ENCODE data around the gene PYGL.

The PYGL gene

DNA sequence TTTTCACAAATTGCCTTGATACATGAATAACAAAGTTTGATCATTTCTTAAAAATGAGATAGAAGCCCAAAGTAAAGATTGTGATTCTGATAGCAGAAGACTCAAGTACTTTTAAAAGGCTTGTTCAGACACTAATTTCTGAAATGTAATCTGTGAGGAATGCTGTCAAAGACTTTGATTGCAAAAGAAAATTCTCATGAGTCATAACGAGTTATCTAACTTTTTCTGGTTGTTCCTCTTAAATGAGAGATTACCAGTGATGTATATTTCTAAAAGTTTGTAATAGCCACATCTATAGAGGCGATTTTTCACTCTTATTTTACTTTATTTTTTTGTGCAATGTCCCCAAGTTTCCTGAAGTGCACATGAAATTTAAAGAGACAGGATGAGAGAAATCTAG is 7.0 kb downstream of the PYGL start:
- H3K4me3 ChIP-seq (ENCODE audit: low read depth, low read length) = no peak overlapping the region
- DNase-seq = no peak
- no peaks in the 10 kb centered on the region for H3K27me3 ChIP-seq
- H3K36me3 ChIP-seq = no peaks in the 10 kb centered on the region
- TF ChIP-seq CTCF (IDR thresholded peaks at IDR 0.05; ENCODE audit: low read depth, low read length) = no peak
- no peaks in the 10 kb centered on the region for H3K9me3 ChIP-seq
- H3K4me1 ChIP-seq = peaks cover 6% of the 10 kb centered on the region

DNA sequence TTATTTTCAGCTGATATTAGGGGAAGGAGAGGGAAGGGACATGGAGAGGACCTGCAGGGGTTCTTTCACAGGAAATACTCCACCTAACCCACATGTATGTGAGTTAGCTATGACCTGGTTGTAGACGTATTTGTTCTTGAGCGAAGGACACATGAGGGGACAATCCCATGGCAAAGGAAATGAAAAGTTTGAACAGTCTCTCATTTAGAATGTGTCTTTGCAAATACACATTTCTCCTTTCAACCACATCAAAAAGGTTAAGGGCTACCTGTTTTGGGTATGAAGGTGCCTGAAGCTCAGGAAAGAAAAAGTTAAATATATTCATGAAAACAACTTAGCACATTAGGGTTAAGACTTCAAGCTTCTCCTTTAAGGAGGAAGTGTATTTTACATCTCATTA is 7.4 kb downstream of the PYGL start:
- Histone ChIP-seq H3K36me3 (no peaks in the 10 kb centered on the region), H3K27me3 (no peaks in the 10 kb centered on the region), H3K4me3 (ENCODE audit: low read depth, low read length) (no peak overlapping the region), H3K9me3 (no peaks in the 10 kb centered on the region), H3K4me1 (peaks cover 10% of the 10 kb centered on the region)
- no peak for TF ChIP-seq CTCF (IDR thresholded peaks at IDR 0.05; ENCODE audit: low read depth, low read length)
- no peak for DNase-seq

GRCh38 chr14:50936016-50936340 is 8.3 kb downstream of the PYGL start:
- H3K4me1 ChIP-seq = peaks cover 11% of the 10 kb centered on the region
- H3K4me3 ChIP-seq (ENCODE audit: low read depth, low read length) = no peak overlapping the region
- H3K36me3 ChIP-seq = no peaks in the 10 kb centered on the region
- no peaks in the 10 kb centered on the region for H3K27me3 ChIP-seq
- no peak for DNase-seq
- no peak for TF ChIP-seq CTCF (IDR thresholded peaks at IDR 0.05; ENCODE audit: low read depth, low read length)
- no peaks in the 10 kb centered on the region for H3K9me3 ChIP-seq

DNA sequence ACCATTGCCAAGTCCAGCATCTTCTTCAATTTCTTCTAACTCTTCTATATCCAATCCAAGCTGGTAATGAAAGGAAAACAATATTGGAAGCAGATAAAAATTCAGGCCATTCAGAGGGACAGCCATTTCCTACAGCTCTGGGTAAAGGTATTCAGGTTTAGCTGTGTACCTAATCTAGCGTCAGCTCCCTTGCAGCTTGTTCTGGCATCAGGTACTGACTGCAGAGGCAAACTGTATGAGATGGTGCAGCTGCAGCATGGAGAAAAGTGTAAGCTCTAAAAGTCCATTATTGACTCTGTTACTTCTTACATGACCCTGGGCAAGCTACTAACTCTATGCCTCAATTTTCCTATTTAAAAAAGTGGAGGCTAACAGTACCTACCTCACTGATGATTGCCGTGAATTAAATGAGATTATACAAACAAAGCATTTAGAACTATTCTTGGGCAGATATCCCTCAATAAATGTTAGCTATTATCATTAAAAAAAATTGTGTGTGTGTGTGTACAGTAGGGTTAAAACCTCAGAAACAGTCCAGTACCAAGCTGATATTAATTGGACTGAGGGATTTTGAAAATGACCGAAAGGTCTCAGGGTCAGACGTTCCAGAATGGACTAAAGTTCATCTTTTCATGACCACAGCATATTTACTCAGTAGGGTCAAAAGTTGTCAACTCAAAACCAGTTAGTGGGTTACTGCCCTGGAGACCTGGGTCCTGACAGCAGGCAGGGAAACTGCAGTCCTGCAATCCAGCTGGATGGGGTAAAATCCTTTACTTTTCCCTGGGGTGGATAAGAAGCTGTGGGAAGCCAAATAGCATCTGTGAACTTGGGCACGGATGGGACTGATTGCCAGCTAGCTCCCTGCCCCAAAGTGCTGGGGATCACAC is 8.9 kb downstream of the PYGL start:
- Histone ChIP-seq H3K4me1 (peaks cover 11% of the 10 kb centered on the region), H3K9me3 (no peaks in the 10 kb centered on the region), H3K27me3 (no peaks in the 10 kb centered on the region), H3K4me3 (ENCODE audit: low read depth, low read length) (no peak overlapping the region), H3K36me3 (no peaks in the 10 kb centered on the region)
- no peak for TF ChIP-seq CTCF (IDR thresholded peaks at IDR 0.05; ENCODE audit: low read depth, low read length)
- DNase-seq = no peak

DNA sequence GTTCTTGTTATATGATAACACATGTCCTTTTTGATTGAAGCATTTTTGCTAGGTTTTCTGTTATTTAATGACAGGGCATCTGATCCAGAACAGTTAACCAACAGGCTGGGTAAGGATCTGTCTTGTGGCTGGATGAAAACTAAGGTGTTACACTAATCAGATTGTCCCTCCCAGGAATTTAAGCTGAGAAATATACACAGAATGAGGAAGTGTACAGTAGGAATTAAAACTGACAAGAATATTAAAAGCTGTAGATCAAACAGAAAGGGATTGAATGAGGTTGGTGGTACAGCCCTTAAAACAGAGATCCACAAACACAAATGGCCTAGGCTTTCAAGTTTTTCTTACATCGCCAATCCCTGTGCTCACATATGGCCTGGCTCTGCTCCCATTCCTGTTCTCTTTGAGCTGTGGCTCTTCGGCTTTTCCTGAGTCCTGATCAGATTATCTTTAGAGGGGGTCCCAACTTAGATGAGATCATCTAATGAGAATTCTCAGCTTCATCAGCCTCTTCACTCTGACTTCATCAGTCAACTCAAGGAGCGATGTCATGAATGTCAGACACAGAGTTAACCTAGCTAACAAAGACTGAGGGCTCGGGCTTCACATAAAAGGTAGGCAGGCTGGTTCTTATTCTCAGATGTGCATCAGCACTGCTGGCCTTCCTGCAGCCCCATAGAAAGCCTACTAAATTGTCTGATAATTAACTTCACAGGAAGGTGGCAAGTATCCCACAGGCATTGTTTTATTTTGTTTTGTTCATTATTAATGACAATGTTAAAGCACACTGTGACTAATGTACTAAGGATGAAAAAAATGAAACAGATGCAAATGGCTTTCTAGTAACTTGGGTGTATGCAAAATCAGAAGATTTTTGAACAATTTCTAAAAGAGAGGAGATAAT is 11.4 kb downstream of the PYGL start:
- Histone ChIP-seq H3K4me1 (peaks cover 11% of the 10 kb centered on the region), H3K4me3 (ENCODE audit: low read depth, low read length) (no peak overlapping the region), H3K9me3 (no peaks in the 10 kb centered on the region), H3K36me3 (no peaks in the 10 kb centered on the region), H3K27me3 (no peaks in the 10 kb centered on the region)
- no peak for TF ChIP-seq CTCF (IDR thresholded peaks at IDR 0.05; ENCODE audit: low read depth, low read length)
- no peak for DNase-seq

DNA sequence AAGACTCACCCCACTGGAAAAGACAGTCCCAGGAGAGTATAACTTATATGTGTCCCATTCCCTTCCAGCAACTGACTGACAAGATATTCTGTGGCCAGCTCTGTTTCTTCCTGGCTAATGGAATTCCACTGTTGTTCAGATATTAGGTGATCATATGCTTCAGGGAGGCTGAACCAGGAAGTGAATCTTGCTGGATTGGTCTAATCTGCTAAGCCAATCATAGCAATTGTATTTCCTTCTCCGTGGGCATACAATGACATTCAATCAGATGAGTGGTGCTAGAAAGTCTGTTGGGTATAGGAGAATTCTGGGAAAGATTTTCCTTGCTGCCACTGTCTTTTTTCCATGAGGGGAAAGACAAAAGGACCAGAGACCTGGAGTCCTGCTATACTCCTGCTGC is 12.1 kb downstream of the PYGL start:
- no peak for TF ChIP-seq CTCF (IDR thresholded peaks at IDR 0.05; ENCODE audit: low read depth, low read length)
- H3K36me3 ChIP-seq = no peaks in the 10 kb centered on the region
- no peak for DNase-seq
- H3K9me3 ChIP-seq = no peaks in the 10 kb centered on the region
- no peaks in the 10 kb centered on the region for H3K27me3 ChIP-seq
- no peak overlapping the region for H3K4me3 ChIP-seq (ENCODE audit: low read depth, low read length)
- peaks cover 11% of the 10 kb centered on the region for H3K4me1 ChIP-seq
